Endometrial microvascular endothelial cells (primary cell): ENCODE measurements around the gene SLC6A18. TPM values are rescaled to one million over a fixed set of nuclear protein-coding genes. Genes with fewer than 3 reads are reported as not detected.

Experiments used
- in situ Hi-C: cut with HindIII; loops from 2 replicates; pipeline ENCODE4 v1.10.0; 2017; ENCODE audit warnings: low sequenced_read_pairs, low pct_unique_long_range_greater_than_20kb; ENCODE audit errors: inconsistent ontology term
- total RNA-seq: library from RNA; depleted of rRNA; stranded (reverse); fragments of >200 nt; gene quantifications from one replicate; pipeline ENCODE4 v1.2.3, GENCODE V29; 2015; ENCODE audit errors: inconsistent ontology term

Gene SLC6A18
- total RNA-seq, 1 donor from 2014 or later, result not detected

DNA sequence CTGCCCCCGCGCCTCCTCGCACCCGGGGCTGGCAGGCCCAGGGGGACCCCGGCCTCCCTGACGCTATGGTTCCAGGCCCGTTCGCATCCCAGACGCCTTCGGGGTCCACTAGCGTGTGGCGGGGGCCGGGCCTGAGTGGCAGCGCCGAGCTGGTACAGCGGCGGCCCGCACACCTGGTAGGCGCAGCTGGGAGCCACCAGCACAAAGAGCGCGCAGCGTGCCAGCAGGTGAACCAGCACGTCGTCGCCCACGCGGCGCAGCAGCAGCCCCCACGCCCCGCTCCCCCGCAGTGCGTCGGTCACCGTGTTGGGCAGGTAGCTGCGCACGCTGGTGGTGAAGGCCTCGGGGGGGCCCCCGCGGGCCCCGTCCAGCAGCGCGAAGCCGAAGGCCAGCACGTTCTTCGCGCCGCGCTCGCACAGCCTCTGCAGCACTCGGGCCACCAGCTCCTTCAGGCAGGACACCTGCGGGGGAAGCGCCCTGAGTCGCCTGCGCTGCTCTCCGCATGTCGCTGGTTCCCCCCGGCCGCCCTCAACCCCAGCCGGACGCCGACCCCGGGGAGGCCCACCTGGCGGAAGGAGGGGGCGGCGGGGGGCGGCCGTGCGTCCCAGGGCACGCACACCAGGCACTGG, 69.1 kb downstream of the SLC6A18 start:
- in situ Hi-C loops, result no loop called here

DNA sequence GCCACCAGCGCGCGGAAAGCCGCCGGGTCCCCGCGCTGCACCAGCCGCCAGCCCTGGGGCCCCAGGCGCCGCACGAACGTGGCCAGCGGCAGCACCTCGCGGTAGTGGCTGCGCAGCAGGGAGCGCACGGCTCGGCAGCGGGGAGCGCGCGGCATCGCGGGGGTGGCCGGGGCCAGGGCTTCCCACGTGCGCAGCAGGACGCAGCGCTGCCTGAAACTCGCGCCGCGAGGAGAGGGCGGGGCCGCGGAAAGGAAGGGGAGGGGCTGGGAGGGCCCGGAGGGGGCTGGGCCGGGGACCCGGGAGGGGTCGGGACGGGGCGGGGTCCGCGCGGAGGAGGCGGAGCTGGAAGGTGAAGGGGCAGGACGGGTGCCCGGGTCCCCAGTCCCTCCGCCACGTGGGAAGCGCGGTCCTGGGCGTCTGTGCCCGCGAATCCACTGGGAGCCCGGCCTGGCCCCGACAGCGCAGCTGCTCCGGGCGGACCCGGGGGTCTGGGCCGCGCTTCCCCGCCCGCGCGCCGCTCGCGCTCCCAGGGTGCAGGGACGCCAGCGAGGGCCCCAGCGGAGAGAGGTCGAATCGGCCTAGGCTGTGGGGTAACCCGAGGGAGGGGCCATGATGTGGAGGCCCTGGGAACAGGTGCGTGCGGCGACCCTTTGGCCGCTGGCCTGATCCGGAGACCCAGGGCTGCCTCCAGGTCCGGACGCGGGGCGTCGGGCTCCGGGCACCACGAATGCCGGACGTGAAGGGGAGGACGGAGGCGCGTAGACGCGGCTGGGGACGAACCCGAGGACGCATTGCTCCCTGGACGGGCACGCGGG, 69.9 kb downstream of the SLC6A18 start, which contains the start of gene TERT:
Gene TERT (minus strand): TSS at position 234 of the 815 bp plus-strand sequence. CDS start 79 bp downstream, at position 155.
- in situ Hi-C loops, result no loop called here

DNA sequence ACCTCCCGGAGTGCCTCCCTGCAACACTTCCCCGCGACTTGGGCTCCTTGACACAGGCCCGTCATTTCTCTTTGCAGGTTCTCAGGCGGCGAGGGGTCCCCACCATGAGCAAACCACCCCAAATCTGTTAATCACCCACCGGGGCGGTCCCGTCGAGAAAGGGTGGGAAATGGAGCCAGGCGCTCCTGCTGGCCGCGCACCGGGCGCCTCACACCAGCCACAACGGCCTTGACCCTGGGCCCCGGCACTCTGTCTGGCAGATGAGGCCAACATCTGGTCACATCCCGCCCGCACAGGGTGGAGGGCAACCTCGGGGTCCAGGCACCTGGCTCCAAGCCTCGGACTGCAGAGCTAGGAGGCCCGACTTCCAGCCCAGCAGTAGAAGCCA, 70.5 kb downstream of the SLC6A18 start:
- in situ Hi-C loops, result no loop called here

Other genes starting within 250 kb of the SLC6A18 start
- gene NKD2, start 216.6 kb upstream of the SLC6A18 start, total RNA-seq, result not detected
- 9.0 TPM for gene SLC12A7, start 113.3 kb upstream of the SLC6A18 start, total RNA-seq
- gene SLC6A19, start 23.8 kb upstream of the SLC6A18 start, total RNA-seq, result not detected
- gene TERT, start 69.7 kb downstream of the SLC6A18 start, total RNA-seq, result not detected
- gene CLPTM1L, start 119.7 kb downstream of the SLC6A18 start, total RNA-seq, result 173 TPM
- gene SLC6A3, start 220.1 kb downstream of the SLC6A18 start, total RNA-seq, result not detected